Uterus (tissue), 2 donors: Measurements from ENCODE around the gene OPRM1.

ENCODE experiments used
- CTCF ChIP-seq, 4 experiments: fragments of 200-600 bp in 2 of 4; fragments of 450-650 bp in 2 of 4; sonication (generic) in 2 of 4; IDR thresholded peaks; one replicate each; pipeline ENCODE4 v1.5.1; 2016 to 2019; ENCODE audit warnings: antibody characterized with exemption in 4 of 4, mild to moderate bottlenecking in 2 of 4, moderate library complexity in 1 of 4
- POLR2A ChIP-seq, 2 donors: fragments of 450-650 bp; IDR thresholded peaks; one replicate each; pipeline ENCODE4 v1.6.1; 2016; ENCODE audit warnings: antibody characterized with exemption in 2 of 2, mild to moderate bottlenecking in 1 of 2, moderate library complexity in 1 of 2

GRCh38 chr6:154187203-154187602 is 148.2 kb downstream of the OPRM1 start:
- no peak for TF ChIP-seq CTCF (IDR thresholded peaks at IDR 0.05)
- TF ChIP-seq POLR2A (IDR thresholded peaks at IDR 0.05), result no peak
